GM23338 (cell line): ENCODE measurements around the gene SIRPB2. TPM values are rescaled to one million over a fixed set of nuclear protein-coding genes. Genes with fewer than 3 reads are reported as not detected.

Source experiments
- ATAC-seq: fragments of 200-7000 bp; cut with Tn5 transposase; 3 replicates; pipeline ENCODE4 v1.9.1; 2020
- DNase-seq: peaks from one replicate; pipeline ENCODE4 v3.0.0-alpha.2; 2015; ENCODE audit warnings: low spot score
- H2AFZ ChIP-seq: fragments of 200-600 bp; sonication (generic); 2 replicates; pipeline ENCODE4 v1.8.0; 2016; ENCODE audit warnings: antibody characterized with exemption, mild to moderate bottlenecking, moderate library complexity
- H3F3A ChIP-seq: fragments of 200-600 bp; sonication (generic); replicated peaks from 2 replicates; pipeline ENCODE4 v1.8.0; 2017; ENCODE audit warnings: antibody characterized with exemption, mixed run types, low read depth
- H3K27ac ChIP-seq: fragments of 200-600 bp; sonication (generic); 2 replicates; pipeline ENCODE4 v1.6.1; 2016; ENCODE audit warnings: low read depth
- H3K27me3 ChIP-seq: fragments of 200-600 bp; sonication (generic); 2 replicates; pipeline ENCODE4 v1.8.0; 2016; ENCODE audit warnings: mild to moderate bottlenecking, mixed run types, moderate library complexity; ENCODE audit not compliant: insufficient read depth
- H3K36me3 ChIP-seq: fragments of 200-600 bp; sonication (generic); 2 replicates; pipeline ENCODE4 v1.8.0; 2016; ENCODE audit warnings: mild to moderate bottlenecking; ENCODE audit not compliant: insufficient read depth
- H3K4me1 ChIP-seq: fragments of 200-600 bp; sonication (generic); 2 replicates; pipeline ENCODE4 v1.8.0; 2016; ENCODE audit warnings: mild to moderate bottlenecking, moderate library complexity; ENCODE audit not compliant: insufficient read depth
- H3K4me2 ChIP-seq: fragments of 200-600 bp; sonication (generic); 2 replicates; pipeline ENCODE4 v1.7.1; 2017; ENCODE audit warnings: mixed run types
- H3K4me3 ChIP-seq: fragments of 200-600 bp; sonication (generic); 2 replicates; pipeline ENCODE4 v1.6.1; 2016; ENCODE audit warnings: mixed run types
- H3K79me2 ChIP-seq: fragments of 200-600 bp; sonication (generic); replicated peaks from 2 replicates; pipeline ENCODE4 v1.8.0; 2017; ENCODE audit warnings: mild to moderate bottlenecking; ENCODE audit not compliant: insufficient read depth
- H3K9me2 ChIP-seq: fragments of 200-600 bp; sonication (generic); 2 replicates; pipeline ENCODE4 v1.8.0; 2017; ENCODE audit not compliant: insufficient read depth
- H4K20me1 ChIP-seq: fragments of 200-600 bp; sonication (generic); replicated peaks from 2 replicates; pipeline ENCODE4 v1.8.0; 2017; ENCODE audit warnings: mild to moderate bottlenecking; ENCODE audit not compliant: insufficient read depth
- H3K27ac Mint-ChIP-seq: 2 replicates; pipeline ENCODE4 v1.8.0; 2020; ENCODE audit warnings: inconsistent platforms, mild to moderate bottlenecking, moderate library complexity, mixed read lengths
- H3K27me3 Mint-ChIP-seq: 3 replicates; pipeline ENCODE4 v1.8.0; 2022; ENCODE audit warnings: low read depth, mild to moderate bottlenecking, moderate library complexity, mixed read lengths, inconsistent platforms; ENCODE audit not compliant: insufficient read depth, poor library complexity
- H3K36me3 Mint-ChIP-seq: 3 replicates; pipeline ENCODE4 v1.8.0; 2021; ENCODE audit warnings: low read depth, mild to moderate bottlenecking, inconsistent platforms, moderate library complexity, mixed read lengths
- H3K4me1 Mint-ChIP-seq: 3 replicates; pipeline ENCODE4 v1.8.0; 2020; ENCODE audit warnings: mild to moderate bottlenecking, inconsistent platforms, mixed read lengths
- H3K4me3 Mint-ChIP-seq: 3 replicates; pipeline ENCODE4 v1.8.0; 2021; ENCODE audit warnings: moderate library complexity, mild to moderate bottlenecking, inconsistent platforms, mixed read lengths
- H3K9me3 Mint-ChIP-seq: 3 replicates; pipeline ENCODE4 v1.8.0; 2020; ENCODE audit warnings: moderate library complexity, mild to moderate bottlenecking, inconsistent platforms, mixed read lengths
- CREB1 ChIP-seq: fragments of 250-450 bp; sonication (Bioruptor Pico); IDR thresholded peaks from 2 replicates; pipeline ENCODE4 v1.5.0; 2020; ENCODE audit warnings: low read depth, mild to moderate bottlenecking, moderate library complexity
- CTCF ChIP-seq, 2 experiments: fragments of 200-600 bp in 1 of 2; sonication (generic) in 1 of 2; conservative IDR thresholded peaks; 2 replicates each; pipeline versions ENCODE4 v1.5.1 to v1.6.1; 2016 to 2017; ENCODE audit warnings: antibody characterized with exemption in 2 of 2, low read depth in 2 of 2, mild to moderate bottlenecking in 2 of 2, moderate library complexity in 1 of 2
- EZH2 ChIP-seq: fragments of 200-600 bp; sonication (generic); IDR thresholded peaks from one replicate; pipeline ENCODE4 v1.8.0; 2017; ENCODE audit warnings: antibody characterized with exemption, mild to moderate bottlenecking, low read depth; ENCODE audit not compliant: unreplicated experiment
- EZH2phosphoT487 ChIP-seq: fragments of 200-600 bp; sonication (generic); IDR thresholded peaks from one replicate; pipeline ENCODE4 v1.8.1; 2018; ENCODE audit warnings: antibody characterized with exemption; ENCODE audit not compliant: unreplicated experiment
- JUNB ChIP-seq: IDR thresholded peaks from one replicate; pipeline ENCODE4 v1.6.1; 2016; ENCODE audit warnings: antibody characterized with exemption; ENCODE audit not compliant: unreplicated experiment
- NANOG ChIP-seq: IDR thresholded peaks from 2 replicates; pipeline ENCODE4 v1.6.1; 2016; ENCODE audit warnings: antibody characterized with exemption, borderline replicate concordance
- POLR2AphosphoS5 ChIP-seq: IDR thresholded peaks from 2 replicates; pipeline ENCODE4 v1.6.1; 2016; ENCODE audit warnings: antibody characterized with exemption, low read depth
- REST ChIP-seq: IDR thresholded peaks from one replicate; pipeline ENCODE4 v1.6.1; 2018; ENCODE audit warnings: antibody characterized with exemption; ENCODE audit not compliant: unreplicated experiment
- STAT1 ChIP-seq: IDR thresholded peaks from one replicate; pipeline ENCODE4 v1.6.1; 2016; ENCODE audit warnings: antibody characterized with exemption; ENCODE audit not compliant: unreplicated experiment
- ZNF114 ChIP-seq: fragments of 250-450 bp; sonication (Bioruptor Pico); IDR thresholded peaks from 2 replicates; pipeline ENCODE4 v1.5.0; 2020; ENCODE audit warnings: mild to moderate bottlenecking, moderate library complexity
- ZNF331 ChIP-seq: fragments of 250-450 bp; sonication (Bioruptor Pico); IDR thresholded peaks from 2 replicates; pipeline ENCODE4 v1.5.0; 2020; ENCODE audit warnings: low read depth, mild to moderate bottlenecking, moderate library complexity
- ZNF462 ChIP-seq: fragments of 250-450 bp; sonication (Bioruptor Pico); IDR thresholded peaks from 2 replicates; pipeline ENCODE4 v1.5.0; 2020; ENCODE audit warnings: mild to moderate bottlenecking, moderate library complexity
- polyA plus RNA-seq: library from polyadenylated mRNA; unstranded; fragments of >200 nt; fragmentation: Nextera tagmentation; extraction: Ambion mirVana; gene quantifications from 2 replicates; pipeline ENCODE4 v1.2.1, GENCODE V29; 2016
- total RNA-seq: library from RNA; depleted of rRNA; stranded (reverse); fragments of >200 nt; shearing (Covaris generic); gene quantifications from 2 replicates; pipeline ENCODE4 v1.2.3, GENCODE V29; 2014

The SIRPB2 gene
- total and polyA plus RNA-seq, 2 experiments from 2014 or later, result 0.29 TPM; not detected in 1

GRCh38 chr20:1524004-1524403 is 32.8 kb upstream of the SIRPB2 start:
- H4K20me1 ChIP-seq, result no peaks in the 10 kb centered on the region
- no peaks in the 10 kb centered on the region for H3K79me2 ChIP-seq
- H3K9me2 ChIP-seq, result 0 out of 2 replicates have a peak, but pooled peaks cover 7% of the 10 kb centered on the region
- H3K4me1 ChIP-seq, result 0 out of 2 replicates have a peak, but pooled peaks cover under 1% of the 10 kb centered on the region
- no peak overlapping the region for H3K4me3 Mint-ChIP-seq
- ATAC-seq, result no peak
- no peaks in the 10 kb centered on the region for H3K4me1 Mint-ChIP-seq
- H3K27ac ChIP-seq, result no peak overlapping the region
- no peaks in the 10 kb centered on the region for H3K9me3 Mint-ChIP-seq
- H3K4me3 ChIP-seq, result no peak overlapping the region
- TF ChIP-seq EZH2phosphoT487 (no peak), JUNB (no peak), ZNF114 (CRISPR knock-in tag) (no peak), EZH2 (no peak), POLR2AphosphoS5 (no peak), CTCF (conservative IDR thresholded peaks at IDR 0.05; ENCODE audit: low read depth in 2 of 2) (no peak), CREB1 (no peak), NANOG (no peak), ZNF462 (CRISPR knock-in tag) (no peak), ZNF331 (no peak), STAT1 (no peak), REST (no peak)
- no peak for DNase-seq
- H3K27ac Mint-ChIP-seq, result no peak overlapping the region
- H3K36me3 ChIP-seq, result no peaks in the 10 kb centered on the region
- no peak overlapping the region for H2AFZ ChIP-seq
- no peaks in the 10 kb centered on the region for H3F3A ChIP-seq
- no peaks in the 10 kb centered on the region for H3K36me3 Mint-ChIP-seq
- H3K27me3 Mint-ChIP-seq, result no peaks in the 10 kb centered on the region
- H3K4me2 ChIP-seq, result no peak overlapping the region
- H3K27me3 ChIP-seq, result no peaks in the 10 kb centered on the region
